Esophagus mucosa (tissue), 1 donor: ENCODE data around the gene ANKRD18B. TPM values are rescaled to one million over a fixed set of nuclear protein-coding genes. Genes with fewer than 3 reads are reported as not detected.
"Not testable (repeated sequence)": the region's sequence is repeated elsewhere in the genome, so short reads cannot be mapped to it uniquely, and the experiment has no call there.

Experiments used
- ATAC-seq: fragments of 200-7000 bp; cut with Tn5 transposase; one replicate; pipeline ENCODE4 v1.9.1; 2020
- total RNA-seq: library from RNA; stranded (reverse); gene quantifications from one replicate; pipeline ENCODE4 v1.2.4, GENCODE V29; 2023
- donor health status: DM: yes; HTN: yes; CAD: no.

The ANKRD18B gene
- total RNA-seq, result 10.0 TPM

DNA sequence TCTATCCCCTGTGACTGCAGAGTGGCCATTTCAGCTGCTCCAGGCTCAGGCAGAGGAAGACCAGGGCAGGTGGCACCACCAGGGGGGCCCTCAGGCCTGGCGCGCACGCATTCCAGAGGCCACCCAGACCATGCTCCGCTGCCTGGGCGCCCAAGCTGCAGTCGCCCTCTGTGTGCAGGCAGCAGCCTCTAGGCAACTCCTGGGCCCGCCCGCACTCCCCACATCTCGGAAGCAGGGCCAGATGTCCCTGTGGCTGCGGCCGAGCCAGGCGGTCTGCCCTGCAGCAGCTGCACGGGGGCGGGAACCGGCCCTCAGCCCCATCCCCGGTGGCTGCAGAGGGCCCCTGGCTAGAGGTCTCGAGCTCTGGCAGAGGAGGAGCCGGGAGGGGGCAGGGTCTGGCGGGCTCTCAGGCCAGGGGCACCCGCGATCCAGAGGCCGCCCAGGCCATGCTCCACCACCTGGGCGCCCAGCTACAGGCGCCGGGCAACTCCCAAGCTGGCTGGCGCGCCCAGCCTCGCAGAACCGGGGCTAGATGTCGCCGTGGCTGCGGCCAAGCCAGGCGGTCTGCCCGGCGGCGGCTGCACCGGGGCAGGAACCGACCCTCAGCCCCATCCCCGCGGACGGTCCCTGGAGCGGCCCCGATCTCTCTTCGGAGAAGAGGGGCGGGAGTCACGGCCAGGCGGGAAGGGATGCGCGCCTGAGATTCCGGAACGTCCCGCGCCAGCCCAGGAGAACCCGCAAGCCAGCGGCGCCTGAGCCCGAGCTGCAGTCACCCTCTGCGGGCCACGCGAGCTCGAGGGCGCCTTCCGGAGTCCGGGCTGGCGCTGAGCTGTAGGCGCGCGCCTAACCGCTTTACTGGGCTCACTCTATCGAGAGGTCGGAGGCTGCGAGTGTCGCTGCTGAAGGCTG is at the start of gene ANKRD18B:
TSS of gene ANKRD18B (plus strand) at position 855 of the 909 bp plus-strand sequence. CDS start 239 bp downstream, outside the sequence.
- peak; percentile 96 for ATAC-seq

DNA sequence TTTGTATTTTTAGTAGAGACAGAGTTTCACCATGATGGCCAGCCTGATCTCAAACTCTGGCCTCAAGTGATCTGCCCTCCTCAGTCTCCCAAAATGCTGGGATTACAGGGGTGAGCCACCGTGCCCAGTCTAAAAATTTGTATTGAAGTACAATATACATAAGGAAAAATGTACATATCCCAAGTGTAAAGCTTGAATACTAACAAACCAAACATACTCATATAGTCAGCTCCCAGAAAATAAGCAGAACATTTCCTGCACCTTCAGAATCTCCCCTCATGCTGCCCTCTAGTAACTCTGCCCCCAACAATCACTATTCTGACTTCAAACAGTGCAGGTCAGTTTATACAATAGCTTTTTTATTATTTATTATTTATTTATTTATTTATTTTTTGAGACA is 48.7 kb upstream of the ANKRD18B start:
- no peak for ATAC-seq

DNA sequence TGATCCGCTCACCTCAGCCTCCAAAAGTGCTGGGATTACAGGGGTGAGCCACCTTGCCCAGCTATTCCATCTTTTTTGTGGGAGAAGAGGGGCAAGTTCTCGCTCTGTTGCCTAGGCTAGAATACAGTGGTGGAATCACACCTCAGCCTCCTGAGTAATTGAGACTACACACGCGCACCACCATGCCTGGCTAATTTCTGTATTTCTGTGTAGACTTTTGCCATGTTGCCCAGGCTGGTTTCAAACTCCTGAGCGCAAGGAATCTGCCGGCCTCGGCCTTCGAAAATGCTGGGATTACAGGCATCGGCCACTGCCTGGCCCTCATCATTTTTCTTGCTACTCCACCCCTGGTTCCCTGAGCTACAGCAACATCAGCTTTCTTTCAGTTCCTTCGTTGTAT is 47.5 kb upstream of the ANKRD18B start:
- no peak for ATAC-seq

DNA sequence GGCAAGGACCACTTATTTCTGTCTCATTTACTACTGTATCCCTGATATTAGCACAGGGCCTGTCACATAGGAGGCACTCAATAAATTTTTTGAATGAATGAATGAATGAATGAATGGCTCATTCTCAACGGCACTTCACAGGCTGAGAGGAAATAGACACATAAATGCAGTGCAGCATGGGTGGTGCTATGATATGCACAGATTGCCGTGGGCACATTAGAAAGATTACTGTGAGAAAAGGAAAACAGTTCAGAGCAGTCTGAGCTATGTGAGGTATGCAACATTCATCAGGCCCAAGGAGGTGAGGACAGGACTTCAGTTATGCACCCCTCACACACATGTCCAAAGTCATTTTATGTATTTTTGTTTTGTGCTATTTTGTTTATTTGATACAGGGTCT is 43.9 kb upstream of the ANKRD18B start:
- ATAC-seq, result no peak

DNA sequence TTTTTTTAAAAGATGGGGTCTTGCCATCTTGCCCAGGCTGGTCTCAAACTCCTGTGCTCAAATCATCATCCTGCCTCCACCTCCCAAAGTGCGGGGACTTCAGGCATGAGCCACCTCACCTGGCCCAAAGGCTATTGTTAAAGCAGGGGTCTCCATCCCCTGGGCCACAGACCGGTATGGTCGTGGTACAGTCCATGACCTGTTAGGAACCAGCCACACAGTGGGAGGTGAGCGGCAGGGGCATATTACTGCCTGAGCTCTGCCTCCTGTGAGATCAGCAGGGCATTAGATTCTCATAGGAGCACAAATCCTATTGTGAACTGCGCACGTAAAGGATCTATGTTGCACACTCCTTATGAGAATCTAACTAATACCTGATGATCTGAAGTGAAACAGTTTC is 43.1 kb upstream of the ANKRD18B start:
- ATAC-seq, result no peak

DNA sequence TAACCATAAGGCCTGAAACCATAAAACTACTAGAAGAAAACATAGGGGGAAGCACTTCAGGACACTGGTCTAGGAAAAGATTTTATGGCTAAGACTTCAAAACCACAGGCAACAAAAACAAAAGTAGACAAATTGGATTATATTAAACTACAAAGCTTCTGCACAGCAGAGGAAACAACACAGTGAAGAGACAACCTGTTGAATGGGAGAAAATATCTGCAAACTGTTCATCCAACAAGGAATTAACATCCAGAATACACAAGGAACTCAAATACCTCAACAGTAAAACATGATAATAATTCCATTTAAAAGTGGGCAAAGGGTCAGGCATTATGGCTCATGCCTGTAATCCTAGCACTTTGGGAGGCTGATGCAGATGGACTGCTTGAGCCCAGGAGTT is 38.7 kb upstream of the ANKRD18B start:
- ATAC-seq, result not testable (repeated sequence)

DNA sequence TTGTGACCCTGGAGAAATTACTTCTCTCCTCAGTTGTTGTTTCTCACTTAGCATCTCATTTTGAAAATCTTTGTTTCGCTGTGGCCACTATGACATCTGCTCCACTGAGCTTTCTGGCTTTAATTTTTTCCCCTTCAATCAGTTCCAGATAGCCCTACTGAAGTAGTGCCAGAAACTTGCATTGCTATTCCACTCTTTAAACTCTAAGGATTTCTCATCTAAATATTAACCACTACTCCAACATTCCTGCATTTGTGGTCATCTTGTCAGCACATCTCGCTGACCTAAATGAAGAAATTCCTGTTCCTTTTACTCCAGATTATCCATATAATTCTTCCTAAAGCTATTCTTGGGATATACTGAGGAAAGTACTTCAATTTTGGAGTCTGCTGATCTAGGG is 35.0 kb upstream of the ANKRD18B start:
- ATAC-seq, result no peak

DNA sequence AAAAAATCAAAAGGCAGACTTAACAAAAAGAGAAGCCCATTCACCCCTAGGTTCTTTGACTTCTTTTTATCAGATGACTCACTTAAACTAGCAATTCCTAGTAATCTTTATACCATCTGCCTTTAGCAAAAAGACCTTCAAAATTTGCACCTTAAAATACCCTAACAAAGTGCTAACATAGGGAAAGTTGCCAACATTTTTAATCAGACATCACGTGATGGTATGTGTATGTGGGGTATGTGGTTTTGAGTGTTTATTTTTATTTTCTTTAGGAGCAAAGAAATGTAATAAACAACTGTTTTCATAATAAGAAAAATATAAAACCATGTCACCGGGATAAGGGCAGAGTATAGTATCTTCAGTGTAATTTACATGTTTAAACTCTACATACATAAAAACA is 30.2 kb upstream of the ANKRD18B start:
- ATAC-seq, result not testable (repeated sequence)

DNA sequence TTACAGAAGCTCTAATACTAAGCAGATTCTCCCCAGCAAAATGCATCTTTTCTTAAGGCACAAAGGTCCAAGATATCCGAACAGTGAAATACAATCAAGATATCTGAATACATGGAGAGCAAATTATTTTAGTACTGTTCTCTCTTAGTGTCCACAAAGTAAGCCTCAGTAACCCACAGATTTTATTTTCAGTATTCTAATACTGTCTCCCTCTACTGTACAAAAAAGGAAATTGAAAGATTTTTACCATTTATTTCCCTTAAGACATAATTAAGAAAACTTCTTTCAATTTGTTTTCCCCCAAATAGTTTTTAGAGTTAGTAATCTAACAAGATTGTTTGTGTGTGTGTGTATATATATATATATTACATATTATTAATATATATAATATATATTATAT is 25.7 kb upstream of the ANKRD18B start:
- ATAC-seq, result no peak

DNA sequence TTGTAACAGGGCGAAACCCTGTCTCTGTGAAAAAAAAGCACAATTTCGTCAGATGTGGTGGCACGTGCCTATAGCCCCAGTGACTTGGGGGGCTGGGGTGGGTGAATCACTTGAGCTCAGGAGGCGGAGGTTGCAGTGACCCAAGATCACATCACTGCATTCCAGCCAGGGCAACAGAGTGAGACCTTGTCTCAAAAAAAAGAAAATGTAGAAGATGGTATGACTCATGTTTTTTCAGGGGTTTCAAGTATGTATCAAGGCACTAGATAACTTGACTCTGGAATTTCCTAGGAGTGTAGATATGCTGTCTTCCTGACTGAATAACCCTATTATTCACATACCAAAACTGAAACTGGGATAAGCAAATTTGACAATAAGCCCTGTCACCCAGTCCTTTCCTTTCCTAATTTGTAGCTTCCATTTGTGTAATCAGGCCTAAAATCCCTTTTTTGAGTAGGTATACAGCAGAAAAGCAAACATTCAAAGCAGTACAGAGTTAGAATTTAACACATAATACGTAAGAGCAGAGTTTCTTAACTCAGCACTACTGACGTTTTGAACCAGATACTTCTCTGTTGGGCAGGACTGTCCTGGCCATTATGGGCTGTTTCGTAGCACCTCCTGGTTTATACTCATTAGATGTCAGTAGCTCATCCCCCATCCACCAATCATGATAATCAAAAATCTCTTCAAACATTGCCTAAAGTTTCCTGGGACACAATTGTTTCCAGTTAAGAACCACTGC is 17.3 kb upstream of the ANKRD18B start:
- ATAC-seq, result no peak

DNA sequence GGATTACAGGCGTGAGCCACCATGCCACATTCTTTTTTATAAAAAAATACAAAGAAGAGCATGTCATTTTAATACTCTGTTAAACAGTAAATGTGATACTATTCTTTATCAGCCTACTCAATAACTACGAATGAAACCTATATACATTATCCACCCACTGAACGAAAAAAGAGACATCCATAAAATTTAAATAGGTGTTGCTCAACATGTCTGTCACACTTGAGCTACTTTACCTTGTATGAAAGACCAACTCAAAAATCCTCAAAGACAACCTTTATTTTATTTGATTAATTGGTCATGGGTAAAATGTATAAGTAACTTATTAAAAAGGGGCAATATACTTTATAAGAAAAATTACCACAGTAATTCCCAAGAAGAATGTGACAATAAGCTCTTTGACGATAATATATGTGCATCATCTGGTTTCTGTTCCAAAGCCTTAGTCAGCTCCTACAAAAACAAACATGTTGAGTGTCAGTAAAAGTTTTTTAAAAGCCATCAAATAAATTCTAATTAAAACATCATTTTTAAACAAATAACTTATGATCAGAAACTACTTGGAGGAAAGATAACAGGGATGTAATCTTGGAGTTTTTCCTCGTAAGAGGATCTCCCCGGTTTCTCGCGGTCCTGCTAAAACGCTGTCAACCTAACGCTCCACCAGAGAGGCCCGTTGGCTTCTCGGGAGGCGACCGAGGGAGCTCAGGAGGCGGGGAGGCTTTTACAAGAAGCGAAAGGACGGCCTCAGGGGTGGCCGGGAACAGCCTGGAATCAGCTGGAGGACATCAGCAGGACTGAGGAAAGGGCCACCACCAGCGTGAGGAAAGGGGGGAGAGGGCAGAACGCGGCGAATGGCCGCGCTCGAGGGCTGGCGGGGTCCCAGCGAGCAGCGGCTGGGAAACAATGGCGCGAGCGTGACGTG is 13.5 kb upstream of the ANKRD18B start:
- ATAC-seq, result peak; percentile 57

DNA sequence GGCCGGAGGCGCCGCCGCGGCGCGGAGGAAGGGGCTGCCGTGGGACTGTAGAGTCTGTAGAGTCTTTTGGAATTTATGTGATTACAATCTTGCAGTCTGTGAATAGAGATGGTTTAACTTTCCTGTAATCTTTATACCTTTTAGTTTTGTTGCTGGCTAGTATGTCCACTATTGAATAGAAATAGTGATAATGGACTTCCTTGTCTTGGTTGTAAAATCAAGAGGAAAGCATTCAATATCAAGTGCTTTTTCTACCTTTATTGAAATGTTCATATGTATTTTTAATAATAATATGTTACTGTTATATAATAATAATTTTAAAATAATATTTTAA is 12.9 kb upstream of the ANKRD18B start:
- not testable (repeated sequence) for ATAC-seq

DNA sequence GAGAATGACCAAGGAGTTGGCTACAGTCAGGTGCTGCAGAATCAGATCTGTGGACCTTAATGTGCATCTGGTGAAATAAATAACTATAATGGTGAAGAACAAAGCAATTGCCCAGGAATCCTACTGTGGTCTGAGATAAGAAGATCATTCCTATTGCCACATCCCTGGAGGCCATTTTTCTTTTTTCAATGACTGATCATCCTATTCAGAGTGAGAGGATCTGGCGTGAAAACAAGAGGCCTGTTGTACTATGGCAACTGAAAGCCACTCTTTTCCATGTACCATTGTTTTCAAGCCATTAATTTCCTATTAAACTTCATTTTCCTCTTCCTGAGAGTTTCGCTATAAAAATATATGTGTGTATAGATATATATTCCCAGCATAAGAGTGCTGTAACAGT is 11.5 kb upstream of the ANKRD18B start:
- ATAC-seq, result not testable (repeated sequence)

DNA sequence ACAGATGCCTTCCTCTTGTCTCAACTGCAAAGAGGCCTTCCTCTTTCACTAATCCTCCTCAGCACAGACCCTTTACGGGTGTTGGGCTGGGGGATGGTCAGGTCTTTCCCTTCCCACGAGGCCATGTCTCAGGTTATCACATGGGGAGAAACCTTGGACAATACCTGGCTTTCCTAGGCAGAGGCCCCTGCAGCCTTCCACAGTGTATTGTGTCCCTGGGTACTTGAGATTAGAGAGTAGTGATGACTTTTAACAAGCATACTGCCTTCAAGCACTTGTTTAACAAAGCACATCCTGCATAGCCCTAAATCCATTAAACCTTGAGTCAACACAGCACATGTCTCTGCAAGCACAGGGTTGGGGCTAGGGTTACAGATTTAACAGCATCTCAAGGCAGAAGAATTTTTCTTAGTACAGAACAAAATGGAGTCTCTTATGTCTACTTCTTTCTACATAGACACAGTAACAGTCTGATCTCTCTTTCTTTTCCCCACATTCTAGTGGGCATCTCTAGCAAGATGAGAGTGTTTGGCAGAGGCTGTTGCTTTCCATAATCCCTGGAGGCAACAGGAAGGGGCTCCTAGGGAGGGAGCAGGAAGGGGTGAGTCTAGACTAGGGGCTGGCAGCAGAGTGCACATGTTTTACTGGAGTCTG is 8.6 kb upstream of the ANKRD18B start:
- not testable (repeated sequence) for ATAC-seq

DNA sequence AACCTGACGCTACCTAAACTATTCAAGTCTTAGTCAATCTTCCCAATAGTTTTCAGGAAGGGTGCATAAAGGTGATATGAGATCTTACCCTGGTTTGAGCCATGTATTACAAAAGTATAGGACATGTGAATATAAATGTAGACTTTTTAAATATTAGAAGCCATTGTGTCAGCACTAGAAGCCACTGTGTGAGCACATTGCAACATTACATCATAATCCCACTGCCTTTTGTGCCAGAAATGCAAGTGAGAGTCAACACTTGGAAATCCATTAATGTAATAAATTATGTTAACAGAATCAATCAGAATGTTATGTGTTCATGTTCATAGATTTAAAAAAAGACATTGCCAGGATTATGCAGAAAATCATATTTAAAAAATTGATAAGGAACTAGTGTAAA is 7.7 kb upstream of the ANKRD18B start:
- ATAC-seq, result not testable (repeated sequence)

DNA sequence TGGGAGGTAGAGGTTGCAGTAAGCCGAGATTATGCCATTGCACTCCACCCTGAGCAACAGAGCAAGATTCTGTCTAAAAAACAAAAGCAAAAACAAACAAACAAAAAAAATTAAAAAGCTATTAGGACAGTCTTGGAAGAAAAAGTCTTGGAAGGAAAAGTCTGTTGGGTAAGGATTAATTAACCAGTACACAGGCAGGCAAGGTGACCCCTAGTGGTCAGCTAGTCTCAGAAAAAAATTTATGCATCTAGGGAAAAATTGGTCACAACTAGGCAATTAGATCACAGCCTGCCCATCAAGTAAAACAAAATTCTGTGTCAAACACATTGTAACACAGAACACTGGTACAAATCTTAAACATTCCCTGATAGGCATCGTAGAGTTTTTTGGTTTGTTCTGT is 6.7 kb upstream of the ANKRD18B start:
- ATAC-seq, result peak; percentile 46

DNA sequence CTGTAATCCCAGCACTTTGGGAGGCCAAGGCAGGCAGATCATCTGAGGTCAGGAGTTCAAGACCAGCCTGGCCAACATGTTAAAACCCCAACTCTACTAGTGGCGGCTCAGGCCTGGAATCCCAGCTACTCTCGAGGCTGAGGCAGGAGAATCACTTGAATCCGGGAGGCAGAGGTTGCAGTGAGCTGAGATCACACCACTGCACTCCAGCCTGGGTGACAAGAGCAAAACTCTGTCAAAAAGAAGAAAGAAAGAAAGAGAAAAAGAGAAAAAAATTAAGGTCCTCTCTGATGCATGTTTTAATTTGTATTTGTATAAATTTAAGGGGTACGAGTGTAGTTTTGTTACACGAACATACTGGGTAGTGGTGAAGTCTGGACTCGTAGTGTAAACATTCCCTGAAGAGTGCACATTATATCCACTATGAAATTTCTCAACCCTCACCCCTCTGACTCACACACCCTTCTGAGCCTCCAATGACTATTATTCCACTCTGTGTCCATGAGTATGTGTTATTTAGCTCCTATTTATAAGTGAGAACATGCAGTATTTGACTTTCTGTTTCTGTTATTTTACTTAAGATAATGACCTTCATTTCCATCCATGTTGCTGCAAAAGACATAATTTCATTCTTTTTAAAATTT is 6.0 kb upstream of the ANKRD18B start:
- peak; percentile 96 for ATAC-seq

DNA sequence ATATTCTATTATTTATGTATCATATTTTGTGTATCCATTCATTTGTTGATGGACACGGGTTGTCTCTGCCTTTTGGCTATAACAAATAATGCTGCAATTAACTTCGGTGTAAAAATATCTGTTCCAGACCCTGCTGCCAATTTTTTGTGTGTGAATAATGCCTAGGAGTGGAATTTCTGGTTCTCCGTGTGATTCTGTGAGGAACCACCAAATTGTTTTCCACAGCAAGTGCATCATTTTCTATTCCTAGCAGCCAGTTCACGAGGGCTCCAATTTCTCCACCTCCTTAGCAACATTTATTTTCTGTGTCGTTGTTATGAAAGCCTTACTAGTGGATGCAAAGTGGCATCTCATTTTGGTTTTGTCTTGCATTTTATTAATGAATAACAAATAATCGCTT is 2.2 kb upstream of the ANKRD18B start:
- ATAC-seq, result not testable (repeated sequence)

DNA sequence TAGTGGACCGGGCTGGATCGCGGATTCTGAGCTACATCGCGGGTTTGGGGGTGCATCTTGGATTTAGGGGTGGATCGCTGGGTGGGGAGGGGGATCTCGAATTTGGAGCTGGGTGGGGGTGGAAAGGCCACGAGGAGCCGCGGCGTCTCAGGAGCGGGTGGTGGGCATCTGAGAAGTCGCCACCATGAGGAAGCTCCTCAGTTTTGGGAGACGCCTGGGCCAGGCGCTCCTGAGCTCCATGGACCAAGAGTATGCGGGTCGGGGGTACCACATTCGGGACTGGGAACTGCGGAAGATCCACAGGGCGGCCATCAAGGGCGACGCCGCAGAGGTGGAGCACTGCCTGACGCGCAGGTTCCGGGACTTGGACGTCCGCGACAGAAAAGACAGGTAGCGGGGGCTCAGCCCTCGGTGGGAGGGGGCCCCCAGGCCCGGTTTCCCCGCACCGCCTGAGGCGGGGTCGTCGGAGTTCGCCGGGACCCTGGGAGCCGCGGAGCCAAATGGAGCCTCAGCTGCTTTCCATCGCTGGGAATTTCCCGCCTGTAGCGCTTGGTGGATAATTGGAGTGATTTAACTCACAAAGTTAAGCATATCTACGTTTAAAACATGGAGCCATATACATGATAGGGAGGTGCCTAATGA is 376 bp downstream of the ANKRD18B start:
- ATAC-seq, result peak; percentile 68

DNA sequence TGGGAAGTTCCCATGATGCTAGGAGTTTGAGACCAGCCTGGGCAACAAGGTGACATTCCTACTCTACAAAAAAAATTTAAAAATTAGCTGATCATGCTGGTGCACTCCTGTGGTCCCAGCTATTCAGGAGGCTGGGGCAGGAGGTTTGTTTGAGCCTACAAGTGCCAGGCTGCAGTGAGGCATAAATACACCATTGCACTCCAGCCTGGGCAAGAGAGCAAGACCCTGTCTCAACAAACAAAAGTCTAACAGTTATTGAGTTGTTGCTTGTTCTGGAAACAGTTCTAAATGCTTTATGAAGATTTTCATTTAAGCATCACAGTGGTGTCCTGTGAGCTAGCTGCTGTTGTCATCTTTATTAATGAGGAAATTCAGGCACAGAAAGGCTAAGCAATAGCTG is 4.0 kb downstream of the ANKRD18B start:
- not testable (repeated sequence) for ATAC-seq

DNA sequence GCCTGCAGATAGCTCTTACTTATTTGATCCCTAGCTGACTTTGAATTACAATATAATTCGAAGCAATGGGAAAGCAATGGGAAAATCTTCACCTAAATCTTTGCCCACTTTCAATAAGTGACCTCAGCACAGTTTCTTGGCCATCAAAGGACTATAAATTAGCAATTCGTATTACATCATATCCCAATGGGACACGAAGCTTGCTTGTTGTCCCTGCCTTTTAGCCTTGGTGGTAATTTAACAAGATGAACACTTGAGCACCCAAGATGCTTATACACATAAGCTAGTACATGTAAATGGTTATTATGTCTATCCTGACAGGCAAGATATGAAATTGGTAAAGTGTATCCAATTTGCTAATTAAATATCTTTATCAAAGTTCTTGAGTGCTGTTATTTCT is 9.9 kb downstream of the ANKRD18B start:
- not testable (repeated sequence) for ATAC-seq
